Measurements from ENCODE around the gene CD81.

DNA sequence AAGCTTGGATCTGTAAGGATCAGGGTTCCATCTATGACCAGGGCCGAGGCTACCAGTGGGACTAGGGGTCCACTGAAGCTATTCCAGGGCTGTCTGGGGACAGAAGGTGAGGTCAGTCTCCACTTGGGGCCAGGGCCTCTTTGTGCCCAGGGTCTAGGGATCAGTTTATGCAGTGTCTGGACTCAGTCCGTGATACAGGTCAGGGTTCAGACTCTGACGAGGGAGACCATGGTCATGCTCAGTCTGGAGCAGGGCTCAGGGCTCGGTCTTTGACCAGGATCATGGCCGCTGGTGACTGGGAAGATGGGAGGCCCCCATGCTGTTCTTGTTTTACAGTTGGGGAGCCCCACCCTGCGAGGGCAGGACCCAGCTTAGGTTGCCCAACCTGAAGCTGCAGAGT is 35.2 kb downstream of the CD81 start:
- TF ChIP-seq CEBPB (IDR thresholded peaks at IDR 0.05; ENCODE audit: low read depth), result no peak
- TF ChIP-seq, protein P1, sequence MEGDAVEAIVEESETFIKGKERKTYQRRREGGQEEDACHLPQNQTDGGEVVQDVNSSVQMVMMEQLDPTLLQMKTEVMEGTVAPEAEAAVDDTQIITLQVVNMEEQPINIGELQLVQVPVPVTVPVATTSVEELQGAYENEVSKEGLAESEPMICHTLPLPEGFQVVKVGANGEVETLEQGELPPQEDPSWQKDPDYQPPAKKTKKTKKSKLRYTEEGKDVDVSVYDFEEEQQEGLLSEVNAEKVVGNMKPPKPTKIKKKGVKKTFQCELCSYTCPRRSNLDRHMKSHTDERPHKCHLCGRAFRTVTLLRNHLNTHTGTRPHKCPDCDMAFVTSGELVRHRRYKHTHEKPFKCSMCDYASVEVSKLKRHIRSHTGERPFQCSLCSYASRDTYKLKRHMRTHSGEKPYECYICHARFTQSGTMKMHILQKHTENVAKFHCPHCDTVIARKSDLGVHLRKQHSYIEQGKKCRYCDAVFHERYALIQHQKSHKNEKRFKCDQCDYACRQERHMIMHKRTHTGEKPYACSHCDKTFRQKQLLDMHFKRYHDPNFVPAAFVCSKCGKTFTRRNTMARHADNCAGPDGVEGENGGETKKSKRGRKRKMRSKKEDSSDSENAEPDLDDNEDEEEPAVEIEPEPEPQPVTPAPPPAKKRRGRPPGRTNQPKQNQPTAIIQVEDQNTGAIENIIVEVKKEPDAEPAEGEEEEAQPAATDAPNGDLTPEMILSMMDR (IDR thresholded peaks at IDR 0.05 in 2 of 3, conservative IDR thresholded peaks at IDR 0.05 in 1 of 3; ENCODE audit: borderline replicate concordance in 1 of 3, insufficient read depth in 1 of 3, low read depth in 2 of 3, low read length in 2 of 3), result no peak
- no peak for TF ChIP-seq RAD21 (IDR thresholded peaks at IDR 0.05; ENCODE audit: low read depth)

All from HCT116 (cell line).